Stimulated activated CD4-positive, alpha-beta T cell treated with anti-CD3 and anti-CD28 coated beads, Interleukin-2, amount 100 ng/mL, for 48 hours (primary cell): Measurements from ENCODE around the gene MTF2.
"Not testable (repeated sequence)": the region's sequence is repeated elsewhere in the genome, so short reads cannot be mapped to it uniquely, and the experiment has no call there.

Experiments
- DNase-seq, 2 donors: peaks; one replicate each; pipeline ENCODE4 v3.0.0-alpha.2; 2020

MTF2 gene

DNA sequence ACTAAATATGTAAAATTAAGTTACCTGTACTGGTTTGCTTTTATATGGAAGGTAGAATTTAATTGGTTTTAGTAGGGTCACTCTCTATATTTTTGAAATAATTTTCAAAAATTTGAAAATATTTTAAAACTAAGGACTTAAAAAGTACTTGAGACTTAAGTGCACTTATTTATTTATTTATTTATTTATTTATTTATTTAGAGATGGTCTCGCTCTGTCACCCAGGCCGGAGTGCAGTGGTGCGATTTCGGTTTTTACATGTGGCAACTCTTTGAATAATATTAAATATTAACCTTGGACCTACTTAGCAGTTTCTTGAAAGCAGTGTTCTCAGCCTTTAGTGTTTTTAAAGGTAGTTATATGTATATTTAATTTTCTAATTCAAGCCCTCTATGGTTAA lies 64.7 kb downstream of the MTF2 start:
- DNase-seq: no peak

GRCh38 chr1:93148001-93148400 lies 68.9 kb downstream of the MTF2 start:
- no peak for DNase-seq

GRCh38 chr1:93150729-93151128 lies 71.6 kb downstream of the MTF2 start:
- DNase-seq: no peak

- no peak for DNase-seq
Observed at GRCh38 chr1:93151474-93151873, 72.4 kb downstream of the MTF2 start.

DNA sequence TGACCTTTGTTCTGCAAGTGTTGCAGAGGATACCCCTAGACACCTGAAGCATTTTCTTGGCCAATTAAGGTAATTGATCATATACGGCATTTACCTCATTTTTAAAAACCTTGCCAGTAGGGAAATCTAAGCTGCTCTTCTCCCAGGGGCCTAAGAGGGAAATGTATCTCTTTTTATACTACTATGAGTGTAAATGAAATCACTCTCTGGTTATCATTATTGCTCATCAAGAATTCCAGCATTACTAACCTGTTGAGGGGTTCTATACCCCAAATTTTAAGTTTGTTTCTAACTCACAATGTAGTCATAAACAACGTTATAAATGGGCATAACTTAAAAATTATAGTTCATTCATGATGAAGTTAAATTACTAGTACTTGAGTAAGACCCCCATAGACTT lies 73.8 kb downstream of the MTF2 start:
- DNase-seq: no peak

- DNase-seq: no peak
Observed at GRCh38 chr1:93154898-93155297, 75.8 kb downstream of the MTF2 start.

- DNase-seq: no peak
Observed at GRCh38 chr1:93155335-93155734, 76.3 kb downstream of the MTF2 start.

GRCh38 chr1:93159337-93159736 lies 80.3 kb downstream of the MTF2 start:
- no peak for DNase-seq

DNA sequence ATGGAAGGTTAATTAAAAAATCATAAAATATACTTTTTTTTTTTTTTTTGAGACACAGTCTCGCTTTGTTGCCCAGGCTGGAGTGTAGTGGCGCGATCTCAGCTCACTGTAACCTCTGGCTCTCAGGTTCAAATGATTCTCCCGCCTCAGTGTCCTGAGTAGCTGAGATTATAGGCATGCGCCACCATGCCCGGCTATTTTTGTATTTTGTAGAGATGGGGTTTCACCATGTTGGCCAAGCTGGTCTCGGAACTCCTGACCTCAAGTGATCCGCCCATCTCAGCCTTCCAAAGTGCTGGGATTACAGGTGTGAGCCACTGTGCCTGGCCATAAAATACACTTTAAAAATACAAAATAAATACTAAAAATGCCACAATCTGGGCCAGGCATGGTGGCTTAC lies 84.2 kb downstream of the MTF2 start:
- not testable (repeated sequence) for DNase-seq

DNA sequence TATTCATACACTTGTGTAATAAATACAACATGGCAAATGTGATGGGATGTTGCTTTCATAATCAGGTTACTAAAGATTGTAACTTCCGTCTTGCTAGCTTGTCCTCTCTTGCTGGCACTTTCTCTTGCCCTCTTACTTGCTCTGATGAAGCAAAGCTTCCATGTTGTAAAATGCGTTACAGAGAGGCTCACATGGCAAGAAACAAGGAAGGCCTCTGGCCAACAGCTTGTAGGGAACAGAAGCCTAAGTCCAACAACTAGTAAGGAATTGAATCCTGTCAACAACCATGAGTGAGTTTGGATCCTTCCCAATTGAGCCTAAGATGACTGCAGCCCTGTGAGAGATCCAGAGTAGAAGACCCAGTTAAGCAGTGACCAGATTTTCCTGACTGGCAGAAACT lies 85.7 kb downstream of the MTF2 start:
- no peak for DNase-seq

DNA sequence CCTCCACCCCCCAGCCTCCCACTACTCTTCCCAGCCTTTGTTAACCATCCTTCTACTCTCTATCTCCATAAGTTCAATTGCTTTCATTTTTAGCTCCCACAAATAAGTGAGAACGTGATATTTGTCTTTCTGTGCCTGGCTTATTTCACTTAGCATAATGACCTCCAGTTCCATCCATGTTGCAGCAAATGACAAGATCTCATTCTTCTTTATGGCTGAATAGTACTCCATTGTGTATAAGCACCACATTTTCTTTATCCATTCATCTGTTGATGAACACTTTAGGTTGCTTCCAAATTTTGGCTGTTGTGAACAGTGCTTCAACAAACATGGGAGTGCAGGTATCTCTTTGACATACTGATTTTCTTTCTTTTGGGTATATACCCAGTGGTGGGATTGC lies 86.8 kb downstream of the MTF2 start:
- DNase-seq: not testable (repeated sequence)

DNA sequence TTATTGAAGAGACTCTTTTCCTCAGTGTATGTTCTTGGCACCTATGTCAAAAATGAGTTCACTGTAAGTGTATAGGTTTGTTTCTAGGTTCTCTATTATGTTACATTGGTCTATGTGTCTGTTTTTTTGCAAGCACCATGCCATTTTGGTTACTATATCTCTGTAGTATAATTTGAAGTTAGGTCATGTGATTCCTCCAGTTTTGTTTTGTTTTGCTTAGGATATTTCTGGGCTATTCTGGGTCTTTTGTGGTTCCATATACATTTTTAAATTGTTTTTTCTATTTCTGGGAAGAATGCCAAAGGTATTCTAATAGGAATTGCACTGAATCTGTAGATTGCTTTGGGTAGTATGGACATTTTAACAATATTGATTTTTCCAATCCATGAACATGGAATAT lies 87.9 kb downstream of the MTF2 start:
- DNase-seq: no peak

DNA sequence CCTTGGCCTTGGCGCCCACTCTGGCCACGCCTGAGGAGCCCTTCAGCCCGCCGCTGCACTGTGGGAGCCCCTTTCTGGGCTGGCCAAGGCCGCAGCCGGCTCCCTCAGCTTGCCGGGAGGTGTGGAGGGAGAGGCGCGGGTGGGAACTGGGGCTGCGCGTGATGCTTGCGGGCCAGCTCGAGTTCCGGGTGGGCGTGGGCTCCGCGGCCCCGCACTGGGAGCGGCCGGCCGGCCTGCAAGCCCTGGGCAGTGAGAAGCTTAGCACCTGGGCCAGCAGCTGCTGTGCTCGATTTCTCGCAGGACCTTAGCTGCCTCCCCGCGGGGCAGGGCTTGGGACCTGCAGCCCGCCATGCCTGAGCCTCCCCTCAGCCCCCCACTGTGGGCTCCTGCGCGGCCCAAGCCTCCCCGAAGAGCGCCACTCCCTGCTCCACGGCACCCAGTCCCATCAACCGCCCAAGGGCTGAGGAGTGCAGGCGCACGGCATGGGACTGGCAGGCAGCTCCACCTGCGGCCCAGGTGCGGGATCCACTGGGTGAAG lies 91.1 kb downstream of the MTF2 start:
- not testable (repeated sequence) for DNase-seq

DNA sequence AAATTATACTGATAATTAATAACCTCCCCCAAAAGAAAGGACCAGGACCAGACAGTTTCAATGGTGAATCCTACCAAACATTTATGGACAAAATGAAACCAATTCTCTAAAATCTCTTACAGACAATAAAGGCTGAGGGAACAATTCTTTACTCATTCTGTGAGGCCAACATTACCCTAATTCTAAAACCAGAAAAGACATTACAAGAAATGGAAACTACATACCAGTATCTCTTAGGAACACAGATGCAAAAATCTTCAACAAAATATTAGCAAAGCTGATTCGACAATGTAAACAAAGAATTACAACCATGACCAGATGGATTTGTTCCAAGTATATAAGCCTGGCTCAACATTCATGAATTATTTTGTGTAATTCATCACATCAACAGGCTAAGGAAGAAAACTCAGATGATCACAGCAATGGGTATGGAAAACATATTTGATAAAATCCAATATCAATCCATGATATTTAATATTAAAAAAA lies 92.5 kb downstream of the MTF2 start:
- DNase-seq: no peak

DNA sequence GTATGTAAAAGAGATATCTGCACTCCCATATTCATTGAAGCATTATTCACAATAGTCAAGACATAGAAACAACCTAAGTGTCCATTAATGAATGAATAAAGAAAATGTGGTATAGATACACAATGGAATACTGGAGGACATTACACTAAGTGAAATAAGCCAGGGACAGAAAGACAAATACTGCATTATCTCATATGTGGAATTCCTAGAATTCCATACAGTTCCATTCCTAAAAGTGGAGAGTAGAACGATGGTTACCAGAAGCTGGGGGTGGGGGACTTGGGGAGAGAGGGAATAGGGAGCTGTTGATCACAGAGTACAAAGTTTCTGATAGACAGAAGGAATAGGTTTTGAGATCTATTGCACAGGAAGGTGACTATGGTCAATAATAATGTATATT lies 93.7 kb downstream of the MTF2 start:
- DNase-seq: no peak

DNA sequence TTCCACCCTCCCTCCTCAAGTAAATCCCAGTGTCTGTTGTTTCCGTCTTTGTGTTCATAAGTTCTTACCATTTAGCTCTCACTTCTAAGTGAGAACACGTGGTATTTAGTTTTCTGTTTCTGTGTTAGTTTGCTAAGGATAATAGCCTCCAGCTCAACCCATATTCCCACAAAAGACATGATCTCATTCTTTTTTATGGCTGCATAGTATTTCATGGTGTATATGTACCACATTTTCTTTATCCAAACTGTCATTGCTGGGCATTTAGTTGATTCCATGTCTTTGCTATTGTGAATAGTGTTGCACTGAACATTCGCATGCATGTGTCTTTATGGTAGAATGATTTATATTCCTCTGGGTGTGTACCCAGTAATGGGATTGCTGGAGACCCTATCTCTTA lies 95.6 kb downstream of the MTF2 start:
- DNase-seq: not testable (repeated sequence)

GRCh38 chr1:93177991-93178390 lies 98.9 kb downstream of the MTF2 start:
- no peak for DNase-seq

GRCh38 chr1:93178418-93178817 lies 99.3 kb downstream of the MTF2 start:
- no peak for DNase-seq

- DNase-seq: peak; percentile 86 to 92
Observed at GRCh38 chr1:93179886-93180722, 101.0 kb downstream of the MTF2 start, which contains the start of gene TMED5. Gene TMED5 (minus strand): TSS chr1:93180413. CDS start chr1:93180242, 171 bp downstream.

DNA sequence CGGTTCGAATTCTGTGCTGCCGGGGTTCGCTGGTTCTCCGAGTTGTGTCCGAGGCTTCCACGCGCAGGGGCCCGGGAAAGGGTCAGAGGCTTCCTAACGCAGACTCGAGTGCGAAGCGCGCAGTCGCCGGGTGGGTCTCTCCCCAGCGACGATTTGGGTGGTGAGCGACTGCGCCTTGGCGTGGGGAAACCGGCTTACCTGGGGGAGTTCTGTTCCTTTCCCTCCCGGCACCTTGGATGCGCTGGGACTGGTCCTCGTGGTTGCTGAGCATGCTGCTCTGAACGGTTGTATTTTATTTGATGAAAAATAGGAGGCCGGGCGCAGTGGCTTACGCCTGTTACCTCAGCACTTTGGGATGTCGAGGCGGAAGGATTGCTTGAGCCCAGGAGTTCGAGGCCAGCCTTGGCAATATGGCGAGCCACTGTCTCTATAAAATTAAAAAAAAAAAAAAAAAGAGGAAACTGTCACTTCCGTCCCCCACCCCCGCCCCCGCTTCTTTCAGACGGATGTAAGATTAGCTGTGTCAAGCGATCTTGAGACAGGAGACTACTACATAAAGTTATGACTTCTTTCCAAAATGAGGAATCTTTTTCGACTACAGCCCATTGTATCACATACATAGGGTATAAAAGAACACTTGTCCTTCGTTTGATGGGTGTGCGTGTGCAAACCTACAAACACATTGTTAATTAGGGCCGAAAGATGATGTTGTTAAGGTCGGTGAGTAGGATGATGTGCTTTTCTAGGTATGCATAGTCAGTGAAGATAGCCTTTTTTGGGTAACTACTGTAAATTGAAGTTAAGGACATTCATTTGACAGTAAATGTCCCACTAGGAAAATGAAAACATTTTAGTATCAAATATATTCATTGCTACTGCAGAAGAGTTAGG lies 101.9 kb downstream of the MTF2 start, which contains the start of gene CCDC18:
Gene CCDC18 (plus strand): TSS at position 2 of the 891 bp plus-strand sequence. CDS start 2,638 bp downstream, outside the sequence.
- peak; percentile 40 for DNase-seq

GRCh38 chr1:93186667-93187066 lies 107.6 kb downstream of the MTF2 start:
- DNase-seq: no peak
